ENCODE results near the gene PTPRB.

- TF ChIP-seq EZH2 (IDR thresholded peaks at IDR 0.05; ENCODE audit: borderline replicate concordance, low read depth, low read length, severe bottlenecking), result no peak
- no peak for TF ChIP-seq CTCF (IDR thresholded peaks at IDR 0.05; ENCODE audit: borderline replicate concordance, extremely low read depth, low read length, poor library complexity, severe bottlenecking)
These were observed 60.0 kb downstream of the PTPRB start for GRCh38 chr12:70577283-70577634.

Data from DND-41 (cell line).